ENCODE data around the gene HLTF. TPM values are rescaled to one million over a fixed set of nuclear protein-coding genes. Genes with fewer than 3 reads are reported as not detected.

HLTF gene
- polyA plus RNA-seq, 1 experiment: 17.3 TPM

- H3K27me3 ChIP-seq (ENCODE audit: control insufficient read depth, insufficient read depth, low read length): no peaks in the 10 kb centered on the region
- 0 out of 2 replicates have a peak, but pooled peaks have one; percentile 3 for TF ChIP-seq CTCF (IDR thresholded peaks at IDR 0.05; ENCODE audit: insufficient read depth, low read depth, low read length)
- no peak for DNase-seq (ENCODE audit: low read depth)
- CTCF ChIA-PET: interaction anchor here (1.5 to 2.5 kb wide), 2 partner anchors 12 to 14 kb away, joined by 4 to 6 read pairs; no protein-coding TSS in a partner anchor
- no peaks in the 10 kb centered on the region; the same call in none of the 2 replicates for H3K36me3 ChIP-seq (ENCODE audit: control insufficient read depth, insufficient read depth, low read length)
- POLR2A ChIA-PET: no interaction called here
- H3K4me3 ChIP-seq (ENCODE audit: low read depth, low read length): no peak overlapping the region
Observed at GRCh38 chr3:149016242-149016641, 70.1 kb downstream of the HLTF start.

- CTCF ChIA-PET: interaction anchor here (1.2 to 2.5 kb wide), 2 partner anchors 13 to 53 kb away, joined by 3 to 6 read pairs; no protein-coding TSS in a partner anchor
- POLR2A ChIA-PET: no interaction called here
- no peak for DNase-seq (ENCODE audit: low read depth)
Observed at GRCh38 chr3:149015393-149015792, 70.9 kb downstream of the HLTF start.

GRCh38 chr3:149013726-149014125 lies 72.6 kb downstream of the HLTF start:
- Histone ChIP-seq H3K4me3 (ENCODE audit: low read depth, low read length) (no peak overlapping the region), H3K27me3 (ENCODE audit: control insufficient read depth, insufficient read depth, low read length) (no peaks in the 10 kb centered on the region), H3K36me3 (ENCODE audit: control insufficient read depth, insufficient read depth, low read length) (peaks cover under 1% of the 10 kb centered on the region)
- POLR2A ChIA-PET: no interaction called here
- DNase-seq (ENCODE audit: low read depth): no peak
- TF ChIP-seq CTCF (IDR thresholded peaks at IDR 0.05; ENCODE audit: insufficient read depth, low read depth, low read length): no peak
- CTCF ChIA-PET: no interaction called here

More at GRCh38 chr3:149015393-149015792, 70.9 kb downstream of the HLTF start:
- Histone ChIP-seq H3K4me3 (ENCODE audit: low read depth, low read length) (no peak overlapping the region), H3K36me3 (ENCODE audit: control insufficient read depth, insufficient read depth, low read length) (no peaks in the 10 kb centered on the region; the same call in none of the 2 replicates), H3K27me3 (ENCODE audit: control insufficient read depth, insufficient read depth, low read length) (no peaks in the 10 kb centered on the region)
- no peak for TF ChIP-seq CTCF (IDR thresholded peaks at IDR 0.05; ENCODE audit: insufficient read depth, low read depth, low read length)

GRCh38 chr3:149011676-149012075 lies 74.7 kb downstream of the HLTF start:
- Histone ChIP-seq H3K36me3 (ENCODE audit: control insufficient read depth, insufficient read depth, low read length) (peaks cover 5% of the 10 kb centered on the region), H3K4me3 (ENCODE audit: low read depth, low read length) (no peak overlapping the region), H3K27me3 (ENCODE audit: control insufficient read depth, insufficient read depth, low read length) (no peaks in the 10 kb centered on the region)
- ChIA-PET POLR2A (no interaction called here), CTCF (interaction anchor here (0.6 kb wide), 1 partner anchor 150 kb away, joined by 3 read pairs; no protein-coding TSS in a partner anchor)
- no peak for DNase-seq (ENCODE audit: low read depth)
- TF ChIP-seq CTCF (IDR thresholded peaks at IDR 0.05; ENCODE audit: insufficient read depth, low read depth, low read length): no peak

GRCh38 chr3:149010966-149011365 lies 75.4 kb downstream of the HLTF start:
- Histone ChIP-seq H3K36me3 (ENCODE audit: control insufficient read depth, insufficient read depth, low read length) (peaks cover 5% of the 10 kb centered on the region), H3K27me3 (ENCODE audit: control insufficient read depth, insufficient read depth, low read length) (no peaks in the 10 kb centered on the region), H3K4me3 (ENCODE audit: low read depth, low read length) (no peak overlapping the region)
- TF ChIP-seq CTCF (IDR thresholded peaks at IDR 0.05; ENCODE audit: insufficient read depth, low read depth, low read length): no peak
- no peak for DNase-seq (ENCODE audit: low read depth)
- POLR2A ChIA-PET: no interaction called here
- CTCF ChIA-PET: no interaction called here
